NCI-H2081 treated with DMSO at 0.1 percent for 48 hours (cell line): Measurements from ENCODE around the gene MT3.
"Not testable (repeated sequence)": the region's sequence is repeated elsewhere in the genome, so short reads cannot be mapped to it uniquely, and the experiment has no call there.

Experiments used
- DNase-seq: peaks from one replicate; lab custom pipeline; 2025; lab: John Stamatoyannopoulos, UW

Gene MT3

DNA sequence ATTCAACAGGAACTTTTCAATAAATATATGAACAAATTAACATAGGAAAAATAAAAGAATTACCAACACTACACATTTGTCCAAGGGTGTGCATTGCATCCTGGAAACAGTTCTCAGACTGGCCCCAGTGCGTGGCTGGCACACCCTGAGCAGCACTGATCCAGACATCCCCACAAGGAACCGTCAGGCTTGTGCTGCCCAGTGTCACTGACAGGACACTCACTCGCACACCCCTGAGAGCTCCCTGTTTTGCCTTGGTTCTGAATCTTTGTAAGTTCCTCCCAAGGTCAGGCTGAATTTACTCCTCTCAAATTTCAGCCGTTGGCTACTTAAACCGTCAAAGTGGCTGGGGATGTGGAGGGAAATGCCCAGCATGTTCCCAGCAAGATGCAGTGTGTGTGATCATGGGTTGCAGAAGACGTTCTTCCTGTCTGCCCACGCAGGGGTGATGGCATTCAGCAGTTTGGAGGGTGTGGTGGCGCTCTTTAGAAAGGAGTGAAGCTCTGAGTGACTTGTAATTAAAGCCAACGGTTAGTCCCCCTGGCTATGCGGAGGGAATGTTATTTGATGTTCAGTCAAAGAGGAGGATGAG is 20.8 kb downstream of the MT3 start:
- DNase-seq = no peak

DNA sequence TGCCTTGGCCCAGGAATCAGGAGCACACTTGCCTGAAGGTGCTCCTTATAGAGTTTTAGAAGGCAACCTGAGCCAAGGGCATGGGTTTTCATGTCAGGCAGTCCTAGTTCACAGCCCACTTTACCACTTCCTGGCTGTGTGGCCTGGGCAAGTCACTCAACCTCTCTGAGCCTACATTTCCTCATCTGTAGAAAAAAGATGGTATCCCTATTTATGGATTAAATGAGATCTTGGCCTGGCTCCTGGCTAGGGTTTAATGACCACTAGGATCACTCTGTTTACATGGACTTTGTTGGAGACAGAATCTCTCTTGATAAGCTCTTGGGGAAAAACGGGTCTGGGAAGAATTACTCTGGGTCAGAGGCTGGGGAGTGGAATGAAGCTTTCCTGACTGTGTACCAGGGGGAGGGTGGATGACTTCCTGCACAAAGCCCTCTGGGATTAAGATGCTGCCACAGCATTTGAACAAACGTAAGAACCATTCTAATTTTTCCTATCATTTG is 21.3 kb downstream of the MT3 start:
- no peak for DNase-seq

DNA sequence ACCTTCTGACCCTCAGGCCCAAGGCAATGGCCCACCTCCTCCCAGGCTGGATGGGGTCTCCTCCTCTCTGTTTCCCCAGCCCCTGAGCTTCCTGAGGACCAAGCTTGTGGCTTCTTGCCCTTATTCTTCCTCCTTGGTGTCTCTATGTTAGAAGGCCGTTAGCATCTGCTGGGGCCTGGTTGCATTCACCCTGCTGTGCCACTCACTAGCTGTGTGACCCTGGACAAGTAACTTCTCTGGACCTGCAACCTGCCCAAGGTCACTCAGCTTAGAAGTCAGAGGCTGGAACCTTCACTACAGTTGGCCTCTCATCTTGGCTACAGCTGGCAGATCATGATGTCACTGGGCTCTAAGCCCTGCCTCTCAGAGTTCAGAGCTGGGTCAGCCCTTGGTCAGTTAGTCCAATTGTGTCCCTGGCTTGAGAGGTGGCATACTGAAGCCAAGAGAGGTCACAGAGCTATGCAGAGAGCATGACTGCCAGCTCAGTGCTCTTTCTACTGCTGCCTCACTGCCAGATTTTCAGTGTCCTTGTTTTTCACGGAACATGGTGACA is 22.0 kb downstream of the MT3 start:
- DNase-seq = no peak

DNA sequence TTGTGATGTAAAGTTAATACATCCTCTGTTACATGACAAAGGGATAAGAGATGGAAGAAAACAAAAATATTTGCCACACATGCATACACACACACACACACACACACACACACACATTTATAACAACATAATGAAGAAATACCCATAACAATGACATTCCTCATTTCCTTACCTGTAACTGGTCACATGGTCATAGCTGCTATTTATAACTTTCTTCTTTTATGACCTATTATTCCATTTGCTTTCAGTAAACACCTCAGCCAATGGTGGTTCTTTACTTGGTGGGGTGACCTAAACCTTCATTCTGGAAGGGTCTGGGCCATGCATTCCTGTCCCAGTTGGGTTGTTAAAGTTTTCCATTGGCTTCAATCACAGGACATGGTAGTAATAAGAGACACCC is 24.4 kb downstream of the MT3 start:
- DNase-seq = no peak

DNA sequence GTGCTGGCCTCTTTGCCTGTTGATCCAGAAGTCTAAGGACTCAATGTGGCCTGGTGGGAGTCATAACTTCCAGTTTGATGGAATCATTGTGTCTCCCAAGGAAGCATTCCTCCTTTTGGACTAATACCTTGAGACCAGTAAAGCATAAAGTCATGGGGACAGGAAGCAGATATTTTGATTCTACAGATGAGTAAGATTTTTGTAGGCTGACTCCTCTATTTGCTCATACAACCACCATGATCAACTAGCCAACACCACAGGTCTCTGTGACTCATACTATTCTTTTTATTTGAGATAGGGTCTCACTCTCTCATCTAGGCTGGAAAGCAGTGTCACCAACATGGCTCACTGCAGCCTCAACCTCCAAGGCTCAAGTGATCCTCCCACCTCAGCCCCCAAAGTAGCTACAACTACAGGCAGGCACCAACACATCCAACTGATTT is 25.2 kb downstream of the MT3 start:
- DNase-seq = no peak

DNA sequence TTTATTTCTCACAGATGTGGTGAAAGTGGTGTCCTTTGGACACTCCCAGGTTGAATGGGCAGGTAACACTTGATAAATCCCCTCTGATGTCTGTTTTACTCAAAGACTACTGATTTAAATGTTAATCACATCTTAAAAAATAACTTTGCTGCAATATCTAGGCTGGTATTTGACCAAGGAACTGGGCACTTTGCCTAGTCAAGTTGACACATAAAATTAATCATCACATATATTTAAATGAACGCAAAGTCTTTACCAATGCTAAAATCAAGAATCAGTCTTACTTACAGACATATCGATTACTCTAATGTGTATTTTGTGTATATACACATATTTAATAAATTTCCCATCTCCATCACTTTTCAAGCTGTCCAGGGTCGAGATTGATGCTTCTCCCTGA is 26.0 kb downstream of the MT3 start:
- no peak for DNase-seq

DNA sequence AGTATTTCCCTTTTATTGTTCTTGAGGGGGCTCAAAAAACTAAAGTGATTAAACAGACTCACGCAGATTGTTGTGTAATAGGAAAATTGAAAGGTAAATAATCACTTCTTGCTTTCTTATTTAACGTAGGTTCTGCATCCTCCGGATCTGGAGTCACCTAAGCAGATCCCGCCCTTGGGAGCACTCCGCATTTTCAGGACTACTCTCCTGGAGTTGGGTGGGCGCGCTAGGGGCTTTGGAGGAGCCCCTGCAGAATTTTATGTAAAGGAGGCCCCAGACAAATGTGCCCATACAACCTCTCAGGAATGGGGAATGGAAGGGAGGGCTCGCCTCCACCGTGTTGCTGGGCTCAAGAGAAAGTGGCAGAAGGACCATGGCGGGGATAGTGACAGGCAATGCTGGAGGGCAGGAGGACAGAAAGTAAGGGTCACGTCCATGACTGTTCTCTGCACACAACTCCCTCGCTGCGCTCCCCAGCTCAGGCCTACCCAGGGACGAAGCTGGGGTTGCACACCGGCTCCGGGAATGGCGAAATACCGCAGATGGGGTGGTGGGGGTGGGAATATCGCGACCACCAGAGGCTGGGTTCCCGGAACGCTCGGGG is 27.4 kb downstream of the MT3 start:
- DNase-seq = no peak

DNA sequence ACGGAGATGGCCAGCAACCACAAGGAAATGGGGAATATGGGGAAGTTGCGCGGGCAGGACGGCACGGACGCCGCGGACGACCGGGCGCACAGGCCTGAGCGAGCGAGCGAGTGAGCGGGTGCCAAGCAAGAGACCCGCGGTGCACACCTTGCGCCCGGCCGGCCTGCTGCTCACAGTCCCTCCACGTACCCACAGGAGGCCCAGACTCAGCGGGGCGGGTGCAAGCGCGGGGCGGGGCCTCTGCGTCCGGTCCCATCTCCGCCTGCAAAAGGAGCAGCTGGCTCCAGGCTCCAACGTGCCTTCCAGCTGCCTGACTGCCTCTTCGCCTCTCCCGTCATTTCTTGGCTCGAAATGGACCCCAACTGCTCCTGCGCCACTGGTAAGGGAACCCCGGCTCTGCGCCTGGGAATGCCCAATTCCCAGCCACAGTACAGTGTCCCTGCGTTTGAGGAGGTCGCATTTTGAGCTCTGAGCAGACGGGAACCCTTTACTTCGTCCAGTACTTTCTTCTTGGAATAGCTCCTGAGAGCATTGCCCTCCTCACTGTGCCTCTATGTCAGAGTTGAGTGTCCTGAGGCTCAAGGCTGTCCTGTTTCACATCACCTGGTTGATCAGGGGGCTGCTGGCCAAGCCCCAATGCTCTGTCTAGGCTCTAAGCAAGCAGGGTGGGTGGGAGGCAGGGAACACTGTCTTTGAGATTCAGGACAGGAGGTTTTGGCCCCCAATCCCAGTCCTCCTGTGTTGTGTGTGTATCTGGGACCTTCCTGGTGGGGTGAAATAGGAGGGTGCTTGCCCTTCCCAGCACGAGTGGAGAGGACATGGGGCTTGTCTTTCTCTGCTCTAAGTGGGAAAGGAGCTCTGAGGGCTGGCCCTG is 28.1 kb downstream of the MT3 start:
- no peak for DNase-seq

DNA sequence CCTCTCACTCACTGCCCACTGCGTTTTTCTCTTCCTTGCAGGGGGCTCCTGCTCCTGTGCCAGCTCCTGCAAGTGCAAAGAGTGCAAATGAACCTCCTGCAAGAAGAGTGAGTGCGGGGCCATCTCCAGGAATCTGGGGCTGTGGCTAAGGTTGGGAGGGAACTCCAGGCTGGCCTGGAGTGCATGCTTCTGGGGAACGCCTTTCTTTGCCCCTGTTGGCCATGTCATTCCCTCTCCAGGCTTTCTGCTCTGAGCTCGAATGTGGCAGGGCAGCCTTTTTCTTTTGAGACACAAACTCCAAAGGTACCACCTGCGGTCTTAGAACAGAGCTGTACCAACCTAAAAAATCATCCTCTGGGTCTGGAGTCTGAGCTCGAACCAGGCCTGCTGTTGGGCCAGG is 28.8 kb downstream of the MT3 start:
- DNase-seq = no peak

DNA sequence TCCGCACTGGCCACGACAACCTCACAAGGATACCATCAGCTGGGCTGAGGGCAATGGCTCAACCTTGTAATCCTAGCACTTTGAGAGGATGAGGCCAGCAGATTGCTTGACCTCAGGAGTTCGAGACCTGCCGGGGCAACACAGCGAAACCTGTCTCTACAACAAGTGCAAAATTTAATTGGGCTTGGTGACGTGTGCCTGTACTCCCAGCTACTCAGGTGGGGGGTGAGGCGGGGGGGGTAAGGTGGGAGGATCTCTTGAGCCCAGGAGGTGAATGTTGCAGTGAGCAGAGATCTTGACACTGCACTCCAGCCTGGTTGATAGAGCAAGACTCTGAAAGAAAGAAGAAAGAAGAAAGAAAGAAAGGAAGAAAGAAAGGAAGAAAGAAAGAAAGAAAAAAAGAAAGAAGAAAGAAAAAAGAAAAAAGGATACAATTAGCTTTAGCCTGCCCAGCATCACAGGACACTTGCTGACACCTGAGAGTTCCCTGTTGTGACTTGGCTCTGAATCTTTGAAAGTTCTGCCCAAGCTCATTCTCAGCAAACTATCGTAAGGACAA is 31.1 kb downstream of the MT3 start:
- DNase-seq = no peak

DNA sequence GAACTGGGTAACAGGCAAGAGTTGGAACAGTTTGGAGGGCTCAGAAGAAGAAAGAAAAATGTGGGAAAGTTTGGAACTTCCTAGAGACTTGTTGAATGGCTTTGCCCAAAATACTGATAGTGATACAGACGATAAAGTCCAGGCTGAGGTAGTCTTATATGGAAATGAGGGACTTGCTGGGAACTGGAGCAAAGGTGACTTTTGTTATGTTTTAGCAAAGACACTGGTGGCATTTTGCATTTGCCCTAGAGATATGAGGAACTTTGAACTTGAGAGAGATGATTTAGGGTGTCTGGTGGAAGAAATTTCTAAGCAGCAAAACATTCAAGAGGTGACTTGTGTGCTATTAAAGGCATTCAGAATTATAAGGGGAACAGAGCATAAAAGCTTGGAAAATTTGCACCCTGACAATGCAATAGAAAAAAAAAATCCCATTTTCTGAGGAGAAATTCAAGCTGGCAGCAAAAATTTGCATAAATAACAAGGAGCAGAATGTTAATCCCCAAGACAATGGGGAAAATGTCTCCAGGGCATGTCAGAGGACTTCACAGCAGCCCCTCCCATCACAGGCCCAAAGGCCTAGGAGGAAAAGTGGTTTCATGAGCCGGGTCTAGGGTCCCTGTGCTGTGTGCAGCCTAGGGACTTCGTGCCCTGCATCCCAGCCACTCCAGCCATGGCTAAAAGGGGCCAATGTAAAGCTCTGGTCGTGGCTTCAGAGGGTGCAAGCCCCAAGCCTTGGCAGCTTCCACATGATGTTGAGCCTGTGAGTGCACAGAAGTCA is 32.5 kb downstream of the MT3 start:
- not testable (repeated sequence) for DNase-seq

DNA sequence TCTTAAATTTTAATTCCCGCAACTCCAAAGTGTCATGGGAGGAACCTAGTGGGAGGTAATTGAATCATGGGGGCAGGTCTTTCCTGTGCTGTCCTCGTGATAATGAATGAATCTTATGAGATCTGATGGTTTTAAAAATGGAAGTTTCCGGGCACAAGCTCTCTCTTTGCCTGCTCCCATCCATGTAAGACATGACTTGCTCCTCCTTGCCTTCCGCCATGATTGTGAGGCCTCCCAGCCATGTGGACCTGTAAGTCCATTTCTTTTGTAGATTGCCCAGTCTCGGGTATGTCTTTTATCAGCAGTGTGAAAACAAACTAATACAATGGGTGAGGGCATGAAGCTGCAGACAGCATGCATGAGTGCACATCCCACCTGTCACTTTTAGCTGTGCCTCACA is 33.9 kb downstream of the MT3 start:
- not testable (repeated sequence) for DNase-seq

DNA sequence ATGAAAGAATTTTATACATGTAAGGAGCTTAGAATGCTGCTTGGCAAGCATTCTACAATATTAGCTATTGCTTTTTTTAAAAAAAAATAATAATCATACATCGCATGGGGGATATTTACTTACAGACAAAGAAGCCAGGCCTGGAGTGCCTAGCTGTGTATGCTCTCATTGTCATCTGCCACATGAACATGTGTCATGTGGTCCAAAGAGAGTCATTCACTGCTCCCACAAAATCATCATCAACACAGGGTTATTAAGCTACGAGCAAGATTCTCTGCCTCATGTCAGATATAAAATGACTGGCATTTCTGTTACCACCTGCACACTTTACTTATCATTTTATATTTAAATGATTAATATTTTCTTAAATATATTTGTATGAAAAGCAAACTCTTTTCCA is 34.3 kb downstream of the MT3 start:
- DNase-seq = no peak

DNA sequence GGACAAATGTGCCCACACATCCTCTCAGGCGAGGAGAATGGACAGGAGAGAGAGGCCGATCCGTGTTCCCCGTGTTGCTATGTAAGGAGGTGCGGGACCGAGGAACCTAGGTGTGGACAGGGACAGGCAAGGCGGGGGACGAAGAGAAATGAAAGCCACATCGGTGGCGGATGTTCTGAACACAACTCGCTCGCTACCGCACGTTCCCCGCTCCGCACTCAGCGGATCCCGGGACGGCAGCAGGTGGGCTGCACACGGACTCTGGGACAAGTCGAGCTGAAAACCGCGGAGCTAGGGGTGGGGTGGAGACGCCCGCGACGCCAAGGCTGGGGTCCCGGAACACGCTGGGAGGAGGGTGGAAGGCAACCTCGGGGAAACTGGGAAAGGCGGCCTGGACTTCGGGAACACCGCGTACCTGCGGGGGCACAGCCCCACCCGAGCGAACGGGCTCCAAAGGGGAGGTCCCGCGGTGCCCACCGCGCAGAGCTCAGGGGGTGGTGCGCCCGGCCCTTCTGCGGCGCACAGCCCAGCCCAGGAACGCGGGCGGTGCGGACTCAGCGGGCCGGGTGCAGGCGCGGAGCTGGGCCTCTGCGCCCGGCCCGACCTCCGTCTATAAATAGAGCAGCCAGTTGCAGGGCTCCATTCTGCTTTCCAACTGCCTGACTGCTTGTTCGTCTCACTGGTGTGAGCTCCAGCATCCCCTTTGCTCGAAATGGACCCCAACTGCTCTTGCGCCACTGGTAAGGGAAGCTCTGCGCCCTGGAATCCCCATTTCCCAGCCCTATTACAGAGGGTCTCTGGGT is 36.0 kb downstream of the MT3 start, which contains the start of gene MT1E:
TSS of gene MT1E (plus strand) at position 642 of the 803 bp plus-strand sequence. CDS start at position 713, 71 bp downstream.
- DNase-seq = no peak

DNA sequence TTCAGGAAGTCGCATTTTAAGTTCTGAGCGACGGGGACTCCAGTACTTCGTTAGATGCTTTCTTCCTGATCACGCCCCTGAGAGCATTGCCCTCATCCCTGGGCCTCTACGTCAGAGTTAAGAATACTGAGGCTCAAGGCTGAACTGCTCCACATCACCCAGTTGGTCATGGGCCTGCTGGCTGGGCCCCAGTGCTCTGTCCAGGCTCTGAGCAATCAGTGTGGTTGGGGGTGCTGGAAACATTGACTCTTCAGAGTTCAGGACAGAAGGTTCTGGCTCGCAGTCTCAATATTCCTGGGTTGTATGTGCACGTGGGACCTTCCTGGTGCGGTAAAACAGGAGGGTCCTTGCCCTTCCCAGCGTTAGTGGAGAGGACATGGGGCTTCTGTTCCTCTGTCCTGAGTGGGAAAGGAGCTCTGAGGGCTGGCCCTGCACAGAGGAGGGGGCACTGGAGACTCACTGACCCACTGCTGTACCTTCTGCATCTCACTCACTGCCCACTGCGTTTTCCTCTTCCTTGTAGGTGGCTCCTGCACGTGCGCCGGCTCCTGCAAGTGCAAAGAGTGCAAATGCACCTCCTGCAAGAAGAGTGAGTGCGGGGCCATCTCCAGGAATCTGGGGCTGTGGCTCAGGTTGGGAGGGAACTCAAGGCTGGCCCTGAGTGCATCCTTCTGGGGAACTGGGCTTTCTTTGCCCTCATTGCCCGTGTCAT is 36.8 kb downstream of the MT3 start:
- no peak for DNase-seq

DNA sequence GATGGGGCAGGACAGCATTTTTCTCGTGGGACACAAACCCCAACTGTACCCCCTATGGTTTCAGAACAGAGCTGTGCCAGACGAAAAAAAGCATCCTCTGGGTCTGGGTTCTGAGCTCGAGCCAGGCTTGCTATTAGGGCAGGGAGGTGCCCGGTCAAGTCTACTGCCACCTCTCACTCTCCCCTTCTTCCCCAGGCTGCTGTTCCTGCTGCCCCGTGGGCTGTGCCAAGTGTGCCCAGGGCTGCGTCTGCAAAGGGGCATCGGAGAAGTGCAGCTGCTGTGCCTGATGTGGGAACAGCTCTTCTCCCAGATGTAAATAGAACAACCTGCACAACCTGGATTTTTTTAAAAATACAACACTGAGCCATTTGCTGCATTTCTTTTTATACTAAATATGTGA is 37.4 kb downstream of the MT3 start:
- no peak for DNase-seq

DNA sequence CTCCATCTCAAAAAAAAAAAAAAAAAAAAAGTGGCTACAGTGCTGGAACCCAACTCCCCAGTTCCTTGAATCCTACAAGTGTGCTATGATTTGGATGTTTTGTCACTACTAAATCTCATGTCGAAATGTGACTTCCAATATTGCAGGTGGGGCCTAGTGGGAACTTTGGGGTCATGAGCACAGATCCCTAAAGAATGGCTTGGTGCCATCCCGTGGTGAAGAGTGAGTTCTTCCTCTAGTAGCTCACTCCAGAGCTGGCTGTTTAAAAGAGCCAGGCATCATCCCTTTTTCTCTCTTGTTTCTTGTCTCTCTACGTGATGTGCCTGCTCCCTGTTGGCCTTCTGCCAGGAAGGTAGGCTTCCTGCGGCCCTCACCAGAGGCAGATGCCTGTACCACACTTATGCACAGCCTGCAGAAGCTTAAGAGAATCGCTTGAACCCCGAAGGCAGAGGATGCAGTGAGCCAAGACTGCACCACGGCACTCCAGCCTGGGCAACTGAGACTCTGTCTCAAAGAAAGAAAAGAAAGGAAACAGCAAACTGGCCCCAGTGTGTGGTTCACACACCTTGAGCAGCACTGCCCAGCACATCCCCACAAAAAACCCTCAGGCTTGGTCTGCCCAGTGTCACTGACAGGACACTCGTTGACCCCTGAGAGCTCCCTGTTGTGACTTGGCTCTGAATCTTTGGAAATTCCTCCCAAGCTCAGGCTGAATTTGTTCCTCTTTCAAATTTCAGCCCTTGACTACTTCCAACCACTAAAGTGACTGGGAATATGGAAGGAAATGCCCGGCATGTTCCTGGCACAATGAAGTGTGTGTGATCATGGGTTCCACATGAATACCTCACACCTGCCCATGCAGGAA is 39.4 kb downstream of the MT3 start:
- DNase-seq = no peak

DNA sequence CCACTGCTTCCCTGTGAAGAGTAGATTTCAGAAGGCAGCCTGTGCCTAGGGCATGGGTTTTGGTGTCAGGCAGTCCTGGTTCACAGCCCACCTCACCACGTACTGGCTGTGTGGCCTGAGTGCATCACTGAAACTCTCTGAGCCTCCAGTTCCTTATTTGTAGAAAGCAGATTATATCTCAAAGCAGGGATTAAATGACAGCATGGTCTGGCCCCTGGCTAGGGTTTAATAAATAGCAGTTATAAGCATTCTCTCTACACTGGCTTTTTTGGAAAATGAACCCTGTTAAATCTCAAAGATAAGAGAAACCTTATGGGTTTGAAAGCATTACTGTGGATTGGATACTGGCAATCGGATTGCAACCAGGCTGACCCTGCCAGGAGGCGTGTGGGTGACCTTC is 40.2 kb downstream of the MT3 start:
- DNase-seq = no peak

DNA sequence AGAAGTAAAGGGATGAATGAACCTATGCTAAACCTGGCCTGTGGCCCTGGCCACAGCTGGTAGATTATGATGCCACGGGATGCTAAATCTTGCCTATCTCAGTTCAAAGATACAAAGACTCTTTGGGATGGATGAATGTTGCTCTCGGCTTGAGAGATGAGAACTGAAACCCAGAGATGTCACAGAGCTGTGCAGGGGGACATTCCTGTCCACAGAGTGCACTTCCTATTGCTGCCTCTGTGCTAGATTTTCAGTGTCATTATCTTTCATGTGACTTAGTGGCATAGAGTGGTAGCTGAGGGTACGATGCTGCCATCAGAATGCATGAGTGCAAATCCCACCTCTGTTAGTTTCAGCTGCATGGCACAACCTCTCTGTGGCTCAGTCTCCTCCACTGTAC is 40.8 kb downstream of the MT3 start:
- DNase-seq = no peak
